A549 (cell line): ENCODE measurements around the gene DYNC1I1. TPM values are rescaled to one million over a fixed set of nuclear protein-coding genes. Genes with fewer than 3 reads are reported as not detected.

Source experiments
- ATAC-seq, 2 experiments: fragments of 200-7000 bp in 1 of 2; fragments of >200 bp in 1 of 2; cut with Nextera tagmentation in 1 of 2; cut with Tn5 transposase in 1 of 2; 3 replicates each; pipeline versions ENCODE4 v1.8.0 to v1.9.1; 2018 to 2020; ENCODE audit warnings: mild to moderate bottlenecking in 1 of 2, moderate library complexity in 1 of 2
- CTCF ChIA-PET: fragments of 300-600 bp; sonication (Branson Sonifier 250); formaldehyde crosslinking; extraction: SDS; loops from one replicate; lab custom pipeline; 2021; ENCODE audit warnings: antibody characterized with exemption, inconsistent platforms; lab: Yijun Ruan, JAX
- POLR2A ChIA-PET: fragments of 350-600 bp; formaldehyde crosslinking; extraction: SDS; loops from one replicate; lab custom pipeline; 2021; ENCODE audit warnings: antibody characterized with exemption, inconsistent platforms; lab: Yijun Ruan, JAX
- DNase-seq, 2 experiments: peaks; one replicate each; pipeline versions ENCODE4 v3.0.0 to v3.0.0-alpha.2; 2011 to 2016; ENCODE audit warnings: low read depth in 1 of 2, low spot score in 1 of 2
- FAIRE-seq: peaks from 2 replicates; lab custom pipeline; 2011; peaks lifted over from hg19 to GRCh38; lab: Jason Lieb, UNC
- H3K27ac ChIP-seq, 2 experiments: fragments of >200 bp; sonication (Bioruptor Twin); formaldehyde crosslinking; 3 replicates each; pipeline ENCODE4 v1.5.1; 2016 to 2017
- H3K4me1 ChIP-seq: fragments of >200 bp; sonication (Bioruptor Twin); formaldehyde crosslinking; 3 replicates; pipeline ENCODE4 v1.6.1; 2016
- H3K4me2 ChIP-seq: fragments of >200 bp; sonication (Bioruptor Twin); formaldehyde crosslinking; 3 replicates; pipeline ENCODE4 v1.6.1; 2016
- H3K4me3 ChIP-seq: fragments of >200 bp; sonication (Bioruptor Twin); formaldehyde crosslinking; 3 replicates; pipeline ENCODE4 v1.5.1; 2016
- H3K9me3 ChIP-seq: fragments of >200 bp; sonication (Bioruptor Twin); formaldehyde crosslinking; 3 replicates; pipeline ENCODE4 v1.6.1; 2016
- ATOH8 ChIP-seq: fragments of 250-450 bp; sonication (Bioruptor Pico); IDR thresholded peaks from 2 replicates; pipeline ENCODE4 v1.5.0; 2020; ENCODE audit warnings: low read depth, mild to moderate bottlenecking, moderate library complexity
- BCL3 ChIP-seq: fragments of >200 bp; sonication (Bioruptor Twin); formaldehyde crosslinking; IDR thresholded peaks from 3 replicates; pipeline ENCODE4 v1.6.1; 2016
- BHLHE40 ChIP-seq: IDR thresholded peaks from 2 replicates; pipeline ENCODE4 v1.6.1; 2012; ENCODE audit warnings: low read depth, low read length, inconsistent platforms
- CBX2 ChIP-seq: fragments of 200-600 bp; sonication (generic); IDR thresholded peaks from 2 replicates; pipeline ENCODE4 v1.6.1; 2016; ENCODE audit warnings: low read depth, mild to moderate bottlenecking, borderline replicate concordance
- CHD2 ChIP-seq: fragments of 150-350 bp; IDR thresholded peaks from 2 replicates; pipeline ENCODE4 v1.6.1; 2014; ENCODE audit warnings: low read length; ENCODE audit not compliant: partially characterized antibody
- CTCF ChIP-seq: fragments of >200 bp; sonication (Bioruptor Twin); formaldehyde crosslinking; IDR thresholded peaks from 3 replicates; pipeline ENCODE4 v1.5.1; 2016
- E2F6 ChIP-seq: IDR thresholded peaks from 2 replicates; pipeline ENCODE4 v1.6.1; 2012; ENCODE audit warnings: low read depth, borderline replicate concordance
- ELK1 ChIP-seq: fragments of 150-350 bp; IDR thresholded peaks from 2 replicates; pipeline ENCODE4 v1.6.1; 2014; ENCODE audit warnings: low read depth, mild to moderate bottlenecking, low read length
- FOSB ChIP-seq: fragments of 250-450 bp; sonication (Bioruptor Pico); IDR thresholded peaks from 2 replicates; pipeline ENCODE4 v1.5.0; 2020; ENCODE audit warnings: mild to moderate bottlenecking, moderate library complexity
- HMGXB4 ChIP-seq: fragments of 250-450 bp; sonication (Bioruptor Pico); IDR thresholded peaks from 2 replicates; pipeline ENCODE4 v1.5.0; 2021; ENCODE audit warnings: mild to moderate bottlenecking, moderate library complexity, borderline replicate concordance
- HOXB13 ChIP-seq: fragments of 250-450 bp; sonication (Bioruptor Pico); IDR thresholded peaks from 2 replicates; pipeline ENCODE4 v1.5.0; 2020; ENCODE audit warnings: low read depth, mild to moderate bottlenecking, moderate library complexity
- JUNB ChIP-seq: fragments of >200 bp; sonication (Bioruptor Twin); formaldehyde crosslinking; IDR thresholded peaks from 2 replicates; pipeline ENCODE4 v1.6.1; 2016
- KDM1A ChIP-seq: fragments of 200-600 bp; sonication (generic); IDR thresholded peaks from 2 replicates; pipeline ENCODE4 v1.6.1; 2016; ENCODE audit warnings: low read depth, mild to moderate bottlenecking
- MAZ ChIP-seq: fragments of 150-350 bp; IDR thresholded peaks from 2 replicates; pipeline ENCODE4 v1.6.1; 2014; ENCODE audit warnings: antibody characterized with exemption, low read depth, low read length, borderline replicate concordance
- NFE2L2 ChIP-seq: fragments of 150-350 bp; conservative IDR thresholded peaks from 2 replicates; pipeline ENCODE4 v1.6.1; 2014; ENCODE audit warnings: low read length
- NPAS2 ChIP-seq: fragments of 250-450 bp; sonication (Bioruptor Pico); IDR thresholded peaks from 2 replicates; pipeline ENCODE4 v1.8.0; 2022; ENCODE audit warnings: mild to moderate bottlenecking, moderate library complexity, borderline replicate concordance
- PHF8 ChIP-seq: fragments of 200-600 bp; sonication (generic); IDR thresholded peaks from 2 replicates; pipeline ENCODE4 v1.6.1; 2016; ENCODE audit warnings: low read depth, mild to moderate bottlenecking, antibody characterized with exemption, moderate library complexity, borderline replicate concordance
- POLR2A ChIP-seq: IDR thresholded peaks from 2 replicates; pipeline ENCODE4 v1.6.1; 2012; ENCODE audit warnings: mild to moderate bottlenecking, low read length
- RAD21 ChIP-seq, 2 experiments: fragments of >200 bp in 1 of 2; sonication (Bioruptor Twin) in 1 of 2; formaldehyde crosslinking in 1 of 2; IDR thresholded peaks in 1 of 2; conservative IDR thresholded peaks in 1 of 2; 2 replicates in 1 of 2; 3 replicates in 1 of 2; pipeline ENCODE4 v1.6.1; 2012 to 2018; ENCODE audit warnings: inconsistent platforms in 1 of 2
- RCOR1 ChIP-seq: fragments of 150-350 bp; IDR thresholded peaks from 2 replicates; pipeline ENCODE4 v1.6.1; 2014; ENCODE audit warnings: antibody characterized with exemption, low read length, low read depth
- RFX5 ChIP-seq: fragments of 450-650 bp; IDR thresholded peaks from 2 replicates; pipeline ENCODE4 v1.7.1; 2014; ENCODE audit warnings: antibody characterized with exemption, mild to moderate bottlenecking, moderate library complexity
- SMC3 ChIP-seq: fragments of >200 bp; sonication (Bioruptor Twin); formaldehyde crosslinking; IDR thresholded peaks from 3 replicates; pipeline ENCODE4 v1.6.1; 2018; ENCODE audit warnings: inconsistent platforms
- TFCP2L1 ChIP-seq: fragments of 250-450 bp; sonication (Bioruptor Pico); IDR thresholded peaks from 2 replicates; pipeline ENCODE4 v1.5.0; 2021; ENCODE audit warnings: mild to moderate bottlenecking
- WGBS: methylation state at CpG from one replicate; pipeline ENCODE4 v1.1.6; 2017; ENCODE audit errors: missing lambda C conversion rate; 5-methylcytosine and 5-hydroxymethylcytosine counted together
- polyA plus RNA-seq, 4 experiments: library from polyadenylated mRNA; depleted of rRNA in 3 of 4; stranded (reverse); fragments of >200 nt; fragmentation: RNase III in 1 of 4; extraction: RNeasy Plus Mini Kit Qiagen cat#74134 plus additional on column Dnase treatment in 1 of 4; gene quantifications; 2 replicates in 3 of 4; 3 replicates in 1 of 4; pipeline ENCODE4 v1.2.3, GENCODE V29; 2011 to 2017

The DYNC1I1 gene
- polyA plus RNA-seq, 2 of the 4 experiments (the other 2 are of a cell fraction): 0.04 TPM; not detected in 1

- no peak for TF ChIP-seq ELK1
- TF ChIP-seq HMGXB4 (CRISPR knock-in tag): no peak
- TF ChIP-seq RFX5: no peak
- TF ChIP-seq KDM1A: no peak
Observed at GRCh38 chr7:95861041-95861440, 88.7 kb downstream of the DYNC1I1 start (continued).

- no peaks in the 10 kb centered on the region for H3K4me1 ChIP-seq
- 22% methylated on average over 2 of the region's 2 CpGs for WGBS
- DNase-seq (no peak), ATAC-seq (no peak), FAIRE-seq (no peak)
- no peaks in the 10 kb centered on the region for H3K9me3 ChIP-seq
- H3K4me2 ChIP-seq: no peak overlapping the region
- ChIA-PET POLR2A (no interaction called here), CTCF (interaction anchor here (1.4 to 9.9 kb wide), 2 partner anchors 19 to 140 kb away, joined by 3 to 171 read pairs; no protein-coding TSS in a partner anchor)
- H3K4me3 ChIP-seq: no peak overlapping the region
- no peak overlapping the region for H3K27ac ChIP-seq
- no peak for TF ChIP-seq NPAS2
- no peak for TF ChIP-seq JUNB
- TF ChIP-seq HOXB13 (CRISPR knock-in tag): no peak
- no peak for TF ChIP-seq ATOH8 (CRISPR knock-in tag)
- TF ChIP-seq BCL3: no peak
- no peak for TF ChIP-seq CBX2
- TF ChIP-seq MAZ: no peak
- no peak for TF ChIP-seq CHD2
- no peak for TF ChIP-seq NFE2L2
- no peak for TF ChIP-seq PHF8
- no peak for TF ChIP-seq TFCP2L1
- no peak for TF ChIP-seq BHLHE40
- no peak for TF ChIP-seq FOSB
- no peak for TF ChIP-seq E2F6
- TF ChIP-seq POLR2A: no peak
Observed at GRCh38 chr7:95863623-95864022, 91.3 kb downstream of the DYNC1I1 start.

GRCh38 chr7:95865716-95866371 is 93.5 kb downstream of the DYNC1I1 start:
- no peak for FAIRE-seq
- H3K4me2 ChIP-seq: no peak overlapping the region
- TF ChIP-seq CTCF: peak; percentile 41
- no peak for TF ChIP-seq RCOR1
- 0 out of 3 replicates have a peak, but pooled peaks have one; percentile 27 for TF ChIP-seq SMC3
- TF ChIP-seq RAD21 (conservative IDR thresholded peaks at IDR 0.05 in 1 of 2, IDR thresholded peaks at IDR 0.05 in 1 of 2): peak; percentile 24 to 52; a peak in 2 of 5 replicates
- H3K4me1 ChIP-seq: no peaks in the 10 kb centered on the region
- H3K4me3 ChIP-seq: no peak overlapping the region
- peak; percentile 57 to 85; a peak in 5 of 6 replicates for ATAC-seq
- WGBS: 47% methylated on average over 9 of the region's 9 CpGs
- H3K27ac ChIP-seq: no peak overlapping the region
- ChIA-PET POLR2A (no interaction called here), CTCF (interaction anchor here (1.0 to 9.9 kb wide), 2 partner anchors 9 to 142 kb away, joined by 4 to 171 read pairs; no protein-coding TSS in a partner anchor)
- DNase-seq: peak in 1 of 2 experiments; percentile 50
- no peaks in the 10 kb centered on the region for H3K9me3 ChIP-seq
